HEK293T (cell line): ENCODE results near the gene F8.

Experiments used
- CTCF ChIA-PET: fragments of 350-600 bp; formaldehyde crosslinking; extraction: SDS; loops from one replicate; lab custom pipeline; 2021; ENCODE audit warnings: antibody characterized with exemption, inconsistent platforms; lab: Yijun Ruan, JAX
- POLR2A ChIA-PET: fragments of 350-600 bp; formaldehyde crosslinking; extraction: SDS; loops from one replicate; lab custom pipeline; 2020; ENCODE audit warnings: antibody characterized with exemption, inconsistent platforms; lab: Yijun Ruan, JAX
- DNase-seq: peaks from one replicate; pipeline ENCODE4 v3.0.0; 2012; ENCODE audit warnings: mixed read lengths; ENCODE audit errors: extremely low spot score
- ARNT ChIP-seq: fragments of 450-650 bp; IDR thresholded peaks from 2 replicates; pipeline ENCODE4 v1.6.1; 2017; ENCODE audit warnings: mild to moderate bottlenecking
- BHLHE40 ChIP-seq: fragments of 450-650 bp; IDR thresholded peaks from 2 replicates; pipeline ENCODE4 v1.6.1; 2016; ENCODE audit warnings: mild to moderate bottlenecking, moderate library complexity, borderline replicate concordance
- CTBP1 ChIP-seq: fragments of 450-650 bp; IDR thresholded peaks from 2 replicates; pipeline ENCODE4 v1.6.1; 2016; ENCODE audit warnings: borderline replicate concordance
- ELF4 ChIP-seq: fragments of 450-650 bp; IDR thresholded peaks from 2 replicates; pipeline ENCODE4 v1.6.1; 2017; ENCODE audit warnings: antibody characterized with exemption
- FOXA1 ChIP-seq: fragments of 450-650 bp; IDR thresholded peaks from 2 replicates; pipeline ENCODE4 v1.6.1; 2016; ENCODE audit warnings: mild to moderate bottlenecking
- FOXK2 ChIP-seq: fragments of 450-650 bp; IDR thresholded peaks from 2 replicates; pipeline ENCODE4 v1.6.1; 2016; ENCODE audit warnings: mild to moderate bottlenecking
- FOXM1 ChIP-seq: fragments of 450-650 bp; IDR thresholded peaks from 2 replicates; pipeline ENCODE4 v1.6.1; 2017; ENCODE audit warnings: mild to moderate bottlenecking, borderline replicate concordance
- HDGF ChIP-seq: fragments of 450-650 bp; IDR thresholded peaks from 2 replicates; pipeline ENCODE4 v1.6.1; 2017; ENCODE audit warnings: antibody characterized with exemption, borderline replicate concordance
- L3MBTL2 ChIP-seq: fragments of 450-650 bp; conservative IDR thresholded peaks from 2 replicates; pipeline ENCODE4 v1.6.1; 2016; ENCODE audit warnings: mild to moderate bottlenecking
- LEF1 ChIP-seq: fragments of 450-650 bp; IDR thresholded peaks from 2 replicates; pipeline ENCODE4 v1.6.1; 2017; ENCODE audit warnings: mild to moderate bottlenecking, borderline replicate concordance
- NFRKB ChIP-seq: fragments of 450-650 bp; IDR thresholded peaks from 2 replicates; pipeline ENCODE4 v1.6.1; 2016; ENCODE audit warnings: mild to moderate bottlenecking, moderate library complexity
- SP1 ChIP-seq: fragments of 450-650 bp; IDR thresholded peaks from 2 replicates; pipeline ENCODE4 v1.6.1; 2017
- SUZ12 ChIP-seq: fragments of 450-650 bp; IDR thresholded peaks from 2 replicates; pipeline ENCODE4 v1.6.1; 2016; ENCODE audit warnings: mild to moderate bottlenecking
- TARDBP ChIP-seq: fragments of 450-650 bp; IDR thresholded peaks from 2 replicates; pipeline ENCODE4 v1.6.1; 2016
- ZNF384 ChIP-seq: fragments of 450-650 bp; IDR thresholded peaks from 2 replicates; pipeline ENCODE4 v1.6.1; 2016
- TF ChIP-seq, protein P1 (sequence below): fragments of 450-650 bp; IDR thresholded peaks from 2 replicates; pipeline ENCODE4 v1.6.1; 2016

F8 gene

DNA sequence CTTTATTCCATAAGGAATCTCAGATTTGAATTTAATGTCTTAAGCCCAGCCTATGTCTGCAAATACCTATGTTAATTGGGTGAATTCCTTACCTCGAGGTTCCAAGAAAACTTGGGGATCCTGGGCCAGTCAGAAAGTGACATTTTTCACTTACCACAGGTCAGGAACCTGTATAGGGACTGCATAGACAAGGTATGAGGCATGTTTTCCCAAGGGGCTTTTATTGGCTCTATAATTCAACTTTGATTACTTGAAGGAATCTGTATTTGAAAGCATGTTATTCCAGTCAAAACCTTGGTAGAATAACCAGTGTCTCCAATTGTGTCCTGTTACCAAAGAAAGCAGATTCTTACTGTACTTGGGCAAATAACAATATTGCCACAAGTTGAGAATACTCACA, 208.7 kb downstream of the F8 start:
- POLR2A ChIA-PET, result no interaction called here
- CTCF ChIA-PET, result no interaction called here
- TF ChIP-seq LEF1, result no peak
- no peak for TF ChIP-seq SP1
- TF ChIP-seq FOXA1, result no peak
- no peak for TF ChIP-seq CTBP1
- TF ChIP-seq ZNF384, result no peak
- DNase-seq, result no peak

DNA sequence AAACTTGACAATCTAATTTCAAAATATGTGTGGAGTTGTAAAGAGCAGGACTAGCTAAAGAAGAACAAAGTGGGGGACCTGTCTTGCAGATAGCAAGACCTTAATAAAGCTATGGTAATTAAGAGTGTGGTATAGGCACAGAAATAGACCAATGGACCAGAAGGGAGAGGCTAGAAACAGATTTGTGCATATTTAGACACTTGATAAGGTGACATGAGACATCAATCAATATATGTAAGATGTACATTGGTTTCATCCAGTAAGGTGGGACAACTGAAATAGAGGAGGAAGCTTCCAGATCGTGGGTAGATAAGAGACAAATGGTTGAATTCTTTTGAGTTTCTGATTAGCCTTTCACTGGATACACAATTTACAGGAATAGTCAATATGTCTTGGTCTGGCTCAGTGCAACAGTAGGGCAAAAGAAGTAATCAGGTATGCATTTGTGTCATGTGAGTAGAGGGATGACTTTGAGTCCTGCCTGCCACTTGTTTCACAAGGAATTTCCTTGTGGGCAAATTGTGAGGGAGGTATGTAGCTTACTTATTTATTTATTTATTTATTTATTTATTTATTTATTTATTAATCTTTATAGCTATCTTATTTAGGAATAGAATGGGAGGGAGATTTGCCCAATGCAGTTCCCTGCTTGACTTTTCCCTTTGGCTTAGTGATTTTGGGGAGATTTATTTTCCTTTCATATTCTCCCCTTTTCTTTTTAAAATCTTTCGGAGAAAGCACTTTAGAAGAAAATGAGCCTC, 210.0 kb downstream of the F8 start:
- ChIA-PET POLR2A (interaction anchor here (1.2 kb wide), 1 partner anchor 12 kb away, joined by 3 read pairs; no protein-coding TSS in a partner anchor), CTCF (no interaction called here)
- DNase-seq, result no peak
- TF ChIP-seq LEF1 (no peak), SP1 (no peak), ZNF384 (no peak), CTBP1 (no peak), FOXA1 (no peak), L3MBTL2 (no peak), NFRKB (no peak), FOXK2 (no peak), ARNT (no peak), ELF4 (no peak), SUZ12 (no peak), BHLHE40 (no peak), FOXM1 (no peak), TARDBP (no peak), HDGF (no peak)
- TF ChIP-seq, protein P1, sequence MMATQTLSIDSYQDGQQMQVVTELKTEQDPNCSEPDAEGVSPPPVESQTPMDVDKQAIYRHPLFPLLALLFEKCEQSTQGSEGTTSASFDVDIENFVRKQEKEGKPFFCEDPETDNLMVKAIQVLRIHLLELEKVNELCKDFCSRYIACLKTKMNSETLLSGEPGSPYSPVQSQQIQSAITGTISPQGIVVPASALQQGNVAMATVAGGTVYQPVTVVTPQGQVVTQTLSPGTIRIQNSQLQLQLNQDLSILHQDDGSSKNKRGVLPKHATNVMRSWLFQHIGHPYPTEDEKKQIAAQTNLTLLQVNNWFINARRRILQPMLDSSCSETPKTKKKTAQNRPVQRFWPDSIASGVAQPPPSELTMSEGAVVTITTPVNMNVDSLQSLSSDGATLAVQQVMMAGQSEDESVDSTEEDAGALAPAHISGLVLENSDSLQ, result no peak

GRCh38 chrX:154809939-154810665, 212.4 kb downstream of the F8 start:
- no peak for DNase-seq
- no peak for TF ChIP-seq FOXK2
- TF ChIP-seq ZNF384, result no peak
- no peak for TF ChIP-seq ARNT
- TF ChIP-seq CTBP1, result no peak
- TF ChIP-seq HDGF, result no peak
- no peak for TF ChIP-seq SP1
- no peak for TF ChIP-seq LEF1
- no peak for TF ChIP-seq FOXM1
- TF ChIP-seq L3MBTL2, result no peak
- TF ChIP-seq NFRKB, result no peak
- no peak for TF ChIP-seq FOXA1
- TF ChIP-seq BHLHE40, result no peak
- TF ChIP-seq, protein P1, result no peak
- TF ChIP-seq ELF4, result no peak
- no peak for TF ChIP-seq TARDBP
- no peak for TF ChIP-seq SUZ12
- ChIA-PET CTCF (no interaction called here), POLR2A (no interaction called here)

DNA sequence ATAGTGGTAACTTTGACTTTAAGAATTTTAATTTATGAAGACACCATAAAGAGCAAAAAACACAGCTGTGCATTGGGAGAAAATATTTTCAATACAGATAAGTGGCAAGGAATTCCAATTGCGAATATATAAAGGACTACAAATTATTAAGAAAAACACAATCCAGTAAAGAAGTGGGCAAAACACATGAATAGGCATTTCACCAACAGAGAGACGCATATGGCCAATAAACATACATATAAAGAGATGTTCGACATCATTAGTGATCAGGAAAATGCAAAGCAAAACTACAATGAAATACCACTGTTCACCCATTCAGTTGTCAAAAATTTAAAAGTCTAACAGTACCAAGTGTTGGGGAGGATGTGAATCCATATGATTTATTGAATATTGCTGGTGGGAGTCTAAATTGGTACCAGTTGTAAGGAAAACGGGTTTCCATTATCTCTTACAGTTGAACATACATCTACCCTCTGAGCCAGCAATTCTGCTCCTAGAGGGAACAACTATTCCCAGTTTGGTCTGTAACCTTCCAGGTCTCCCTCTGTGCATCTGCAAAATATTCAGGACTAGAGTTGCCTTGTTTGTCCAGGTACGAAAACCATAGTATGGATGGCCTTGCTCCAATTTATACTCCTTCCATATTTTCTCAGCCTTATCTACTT, 215.6 kb downstream of the F8 start:
- DNase-seq, result no peak
- ChIA-PET CTCF (no interaction called here), POLR2A (no interaction called here)
- no peak for TF ChIP-seq ARNT
- TF ChIP-seq TARDBP, result no peak
- TF ChIP-seq BHLHE40, result no peak
- no peak for TF ChIP-seq L3MBTL2
- TF ChIP-seq SUZ12, result no peak
- TF ChIP-seq FOXA1, result no peak
- no peak for TF ChIP-seq CTBP1
- TF ChIP-seq, protein P1, result no peak
- no peak for TF ChIP-seq FOXM1
- no peak for TF ChIP-seq ZNF384
- no peak for TF ChIP-seq NFRKB
- no peak for TF ChIP-seq FOXK2
- no peak for TF ChIP-seq LEF1
- no peak for TF ChIP-seq SP1
- no peak for TF ChIP-seq ELF4
- no peak for TF ChIP-seq HDGF

DNA sequence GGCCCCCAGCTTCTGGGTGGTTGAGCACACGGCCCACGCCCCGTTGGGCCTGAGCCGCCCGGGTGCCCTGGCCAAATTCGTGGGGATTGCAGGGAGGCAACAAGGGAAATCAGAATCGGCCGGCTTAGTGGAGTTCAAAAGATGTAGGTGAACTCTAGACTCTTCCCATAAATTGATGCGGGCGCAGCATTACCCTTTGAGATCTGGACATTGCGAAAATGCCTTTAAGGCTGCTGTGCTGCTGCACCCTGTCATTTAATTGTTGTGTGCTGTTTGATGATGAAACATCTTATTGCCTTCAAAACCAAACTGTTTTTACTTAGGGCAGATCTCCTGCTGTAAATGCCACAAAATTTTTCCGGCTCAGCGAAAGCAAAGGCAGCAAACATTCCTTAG, 216.8 kb downstream of the F8 start:
- ChIA-PET POLR2A (interaction anchor here (0.6 to 1.3 kb wide), 3 partner anchors 9 to 43 kb away, joined by 3 to 7 read pairs (median 3); partner anchors contain the start of gene DKC1), CTCF (no interaction called here)
- TF ChIP-seq HDGF (no peak), FOXK2 (no peak), SUZ12 (no peak)
- no peak for DNase-seq
